GM19328 (cell line): ENCODE results near the gene PGBD4.
"Not testable (repeated sequence)": the region's sequence is repeated elsewhere in the genome, so short reads cannot be mapped to it uniquely, and the experiment has no call there.

ENCODE experiments used
- ATAC-seq: cut with Tn5 transposase; IDR thresholded peaks from one replicate; pipeline ENCODE4 v1.9.1; 2021; ENCODE audit warnings: mild to moderate bottlenecking, moderate library complexity; ENCODE audit not compliant: unreplicated experiment

The PGBD4 gene

DNA sequence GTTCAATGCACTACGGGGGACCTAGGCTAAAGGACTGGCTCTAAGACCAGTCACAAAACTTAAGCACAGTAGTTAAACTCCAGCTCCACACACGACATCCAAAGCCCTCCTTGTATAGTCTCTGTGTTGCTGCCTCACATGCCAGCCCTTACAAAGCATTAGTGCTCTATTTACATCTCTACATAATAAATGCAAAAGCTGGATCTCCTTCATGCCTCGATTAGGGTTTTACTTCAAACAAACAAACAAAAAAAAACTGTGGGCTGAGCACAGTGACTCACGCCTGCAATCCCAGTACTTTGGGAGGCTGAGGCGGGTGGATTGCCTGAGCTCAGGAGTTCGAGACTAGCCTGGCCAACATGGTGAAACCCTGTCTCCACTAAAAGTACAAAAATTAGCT, 9.6 kb downstream of the PGBD4 start:
- no peak for ATAC-seq

GRCh38 chr15:34114215-34114614, 12.3 kb downstream of the PGBD4 start:
- ATAC-seq, result no peak

DNA sequence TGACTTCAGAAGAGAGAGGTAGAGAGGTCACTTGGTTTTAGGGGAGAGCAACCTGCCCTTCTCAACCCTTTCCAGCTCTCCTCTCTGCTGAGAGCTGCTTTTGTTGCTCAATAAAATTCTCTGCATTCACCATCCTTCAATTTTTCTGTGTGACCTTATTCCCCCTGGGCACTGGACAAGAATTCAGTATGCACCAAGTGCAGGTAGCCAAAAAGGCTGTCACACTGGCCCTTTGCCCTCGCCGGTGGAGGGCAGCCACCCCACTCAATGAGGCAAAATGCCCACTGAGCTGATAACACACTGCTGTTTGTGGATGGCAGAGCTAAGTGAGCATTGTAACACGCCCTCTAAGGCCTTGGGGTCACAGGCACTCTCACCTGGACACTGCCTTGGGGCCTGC, 12.9 kb downstream of the PGBD4 start:
- no peak for ATAC-seq

GRCh38 chr15:34116620-34117019, 14.7 kb downstream of the PGBD4 start:
- ATAC-seq, result no peak

DNA sequence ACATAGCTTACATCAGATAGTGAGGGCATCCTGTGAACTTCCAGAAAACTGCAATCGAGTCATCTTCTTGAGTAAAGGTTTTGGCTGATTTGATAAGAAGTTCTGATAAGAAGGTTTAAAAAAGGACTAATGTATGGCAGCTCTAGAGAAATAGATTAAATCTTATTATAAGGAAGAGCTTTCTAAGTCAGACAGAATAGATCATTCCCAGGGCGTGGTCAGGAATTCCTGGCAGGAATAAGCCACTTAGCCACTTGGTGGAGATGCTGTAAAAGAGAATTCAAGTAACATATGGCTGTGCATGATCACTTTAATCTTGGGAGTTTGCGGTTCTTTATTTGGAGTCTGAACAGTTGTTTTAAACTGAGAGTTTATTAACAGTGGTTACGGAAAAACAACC, 17.4 kb downstream of the PGBD4 start:
- ATAC-seq, result no peak

DNA sequence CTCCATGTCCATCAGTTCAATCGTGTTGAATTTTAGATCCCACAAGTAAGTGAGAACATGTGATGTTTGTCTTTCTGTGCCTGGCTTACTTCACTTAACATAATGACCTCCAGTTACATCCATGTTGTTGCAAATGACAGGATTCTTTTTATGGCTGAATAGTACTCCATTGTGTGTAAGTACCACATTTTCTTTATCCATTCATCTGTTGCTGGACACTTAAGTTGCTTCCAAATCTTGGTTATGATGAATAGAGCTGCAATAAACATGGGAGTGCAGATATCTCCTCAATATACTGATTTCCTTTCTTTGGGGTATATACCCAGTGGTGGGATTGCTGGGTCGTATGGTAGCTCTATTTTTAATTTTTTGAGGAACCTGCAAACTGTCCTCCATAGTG, 18.5 kb downstream of the PGBD4 start:
- ATAC-seq, result not testable (repeated sequence)

- not testable (repeated sequence) for ATAC-seq
Measured at GRCh38 chr15:34121786-34122185, 19.9 kb downstream of the PGBD4 start.

GRCh38 chr15:34122771-34123183, 20.9 kb downstream of the PGBD4 start:
- ATAC-seq, result no peak

DNA sequence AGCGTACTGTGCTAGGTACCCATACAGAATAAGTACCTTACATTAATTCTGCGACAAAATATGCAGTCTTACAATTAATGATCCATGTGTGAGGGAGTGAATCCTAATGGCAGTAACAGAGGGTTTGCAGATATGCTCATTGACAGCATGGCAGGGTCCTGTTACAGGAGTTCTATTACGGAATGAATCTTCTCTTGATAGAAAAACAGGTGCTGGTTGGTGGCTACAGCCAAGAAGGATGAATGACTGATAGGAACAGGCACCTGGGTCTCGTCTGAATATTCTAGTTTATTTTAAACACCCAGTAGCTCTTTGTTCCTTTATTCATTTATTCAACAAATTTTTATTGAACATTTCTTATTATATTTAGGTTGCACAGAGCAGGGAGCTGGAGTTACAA, 22.8 kb downstream of the PGBD4 start:
- no peak for ATAC-seq

GRCh38 chr15:34125945-34126344, 24.1 kb downstream of the PGBD4 start:
- no peak for ATAC-seq

GRCh38 chr15:34126522-34126921, 24.6 kb downstream of the PGBD4 start:
- no peak for ATAC-seq

GRCh38 chr15:34128898-34129297, 27.0 kb downstream of the PGBD4 start:
- ATAC-seq, result no peak

DNA sequence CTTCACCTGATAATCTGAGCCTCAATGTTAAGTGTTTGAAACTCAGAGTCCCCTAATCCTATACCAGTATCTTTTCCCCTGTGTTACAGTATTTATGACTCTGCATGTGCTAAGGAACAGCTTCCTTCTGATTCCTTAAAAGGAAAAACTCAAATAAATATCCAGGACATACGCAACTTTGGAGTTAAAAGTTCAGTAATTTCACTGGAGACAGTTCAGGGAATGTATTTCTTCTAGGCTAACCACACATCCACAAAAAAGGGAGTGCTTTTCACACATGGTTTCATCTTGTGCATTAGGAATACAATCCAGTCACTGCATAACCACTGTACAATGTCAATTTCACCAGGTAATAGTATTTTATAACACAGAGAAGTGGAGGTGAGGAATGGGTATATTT, 31.0 kb downstream of the PGBD4 start:
- ATAC-seq, result no peak

- no peak for ATAC-seq
Measured at GRCh38 chr15:34133511-34133910, 31.6 kb downstream of the PGBD4 start.

- no peak for ATAC-seq
Measured at GRCh38 chr15:34147371-34148140, 45.7 kb downstream of the PGBD4 start.

DNA sequence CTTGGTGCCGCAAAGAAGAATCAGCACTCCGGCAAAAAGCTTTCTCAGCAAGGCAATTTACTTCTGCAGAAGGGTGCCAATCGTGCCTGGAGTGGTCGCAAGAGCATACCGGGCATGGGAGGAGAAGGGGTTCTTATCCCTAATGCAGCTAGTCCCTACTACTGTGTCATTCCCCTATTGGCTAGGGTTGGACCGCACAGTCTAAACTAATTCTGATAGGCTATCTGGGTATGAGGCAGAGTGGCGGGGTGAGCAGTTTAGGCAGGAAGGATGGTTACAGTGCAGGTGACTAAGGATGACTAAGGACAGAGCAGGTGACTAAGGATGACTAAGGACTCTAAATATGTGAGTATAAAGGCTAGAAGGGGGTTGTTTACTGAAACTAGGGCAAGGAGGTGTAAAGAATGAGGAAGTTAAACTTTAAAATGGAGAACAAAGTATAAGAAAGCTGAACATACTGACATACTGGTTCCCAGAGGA, 52.9 kb downstream of the PGBD4 start:
- no peak for ATAC-seq

DNA sequence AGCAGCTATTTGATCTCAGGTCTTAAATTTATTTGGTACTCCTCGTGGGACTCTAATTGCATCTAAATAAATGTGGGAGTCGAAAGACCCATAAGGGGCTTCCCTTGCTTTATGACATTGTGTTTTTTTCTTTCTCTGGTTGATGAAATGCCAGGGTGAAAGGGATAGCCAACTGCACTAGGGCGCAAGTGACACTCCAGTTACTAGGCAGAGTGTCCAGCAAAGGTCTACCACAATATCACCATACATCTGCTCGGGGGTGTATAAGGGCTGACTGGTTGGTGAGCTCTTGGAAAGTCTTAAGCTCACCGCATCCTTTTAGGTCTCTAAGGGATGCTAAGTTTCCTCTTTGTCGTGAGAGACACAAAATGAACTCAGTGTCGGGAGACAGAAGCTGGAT, 54.0 kb downstream of the PGBD4 start:
- no peak for ATAC-seq
